HEK293 (cell line): ENCODE measurements around the gene S100A6.

Source experiments
- GLI4 ChIP-seq: fragments of 450-650 bp; formaldehyde crosslinking; IDR thresholded peaks from 2 replicates; pipeline ENCODE4 v1.5.1; 2016; ENCODE audit warnings: missing biosample characterization, missing genetic modification characterization
- GLIS1 ChIP-seq: fragments of 450-650 bp; formaldehyde crosslinking; IDR thresholded peaks from 2 replicates; pipeline ENCODE4 v1.5.1; 2016; ENCODE audit warnings: missing biosample characterization, missing genetic modification characterization
- MZF1 ChIP-seq: fragments of 450-650 bp; formaldehyde crosslinking; IDR thresholded peaks from 2 replicates; pipeline ENCODE4 v1.5.1; 2017; ENCODE audit warnings: missing biosample characterization, missing genetic modification characterization, borderline replicate concordance
- SCRT1 ChIP-seq: fragments of 450-650 bp; formaldehyde crosslinking; IDR thresholded peaks from 2 replicates; pipeline ENCODE4 v1.5.1; 2016; ENCODE audit warnings: missing biosample characterization, missing genetic modification characterization, borderline replicate concordance
- TCF7L2 ChIP-seq: IDR thresholded peaks from 2 replicates; pipeline ENCODE4 v1.6.1; 2011; ENCODE audit warnings: low read depth, mild to moderate bottlenecking, inconsistent platforms, low read length, moderate library complexity, borderline replicate concordance
- ZNF23 ChIP-seq: fragments of 450-650 bp; formaldehyde crosslinking; IDR thresholded peaks from 2 replicates; pipeline ENCODE4 v1.5.1; 2016; ENCODE audit warnings: missing biosample characterization, missing genetic modification characterization, borderline replicate concordance
- ZNF311 ChIP-seq: fragments of 450-650 bp; formaldehyde crosslinking; IDR thresholded peaks from 2 replicates; pipeline ENCODE4 v1.5.1; 2017; ENCODE audit warnings: missing biosample characterization, missing genetic modification characterization, borderline replicate concordance
- ZNF341 ChIP-seq: fragments of 450-650 bp; formaldehyde crosslinking; IDR thresholded peaks from 2 replicates; pipeline ENCODE4; 2016; ENCODE audit warnings: low read depth, missing biosample characterization, missing genetic modification characterization
- TF ChIP-seq, protein P1 (sequence below): fragments of 450-650 bp; formaldehyde crosslinking; IDR thresholded peaks from 2 replicates; pipeline ENCODE4 v1.5.1; 2016; ENCODE audit warnings: missing biosample characterization, missing genetic modification characterization
- TF ChIP-seq, protein P2 (sequence below): fragments of 450-650 bp; formaldehyde crosslinking; IDR thresholded peaks from 2 replicates; pipeline ENCODE4 v1.5.1; 2016; ENCODE audit warnings: missing biosample characterization, missing genetic modification characterization, low read depth

DNA sequence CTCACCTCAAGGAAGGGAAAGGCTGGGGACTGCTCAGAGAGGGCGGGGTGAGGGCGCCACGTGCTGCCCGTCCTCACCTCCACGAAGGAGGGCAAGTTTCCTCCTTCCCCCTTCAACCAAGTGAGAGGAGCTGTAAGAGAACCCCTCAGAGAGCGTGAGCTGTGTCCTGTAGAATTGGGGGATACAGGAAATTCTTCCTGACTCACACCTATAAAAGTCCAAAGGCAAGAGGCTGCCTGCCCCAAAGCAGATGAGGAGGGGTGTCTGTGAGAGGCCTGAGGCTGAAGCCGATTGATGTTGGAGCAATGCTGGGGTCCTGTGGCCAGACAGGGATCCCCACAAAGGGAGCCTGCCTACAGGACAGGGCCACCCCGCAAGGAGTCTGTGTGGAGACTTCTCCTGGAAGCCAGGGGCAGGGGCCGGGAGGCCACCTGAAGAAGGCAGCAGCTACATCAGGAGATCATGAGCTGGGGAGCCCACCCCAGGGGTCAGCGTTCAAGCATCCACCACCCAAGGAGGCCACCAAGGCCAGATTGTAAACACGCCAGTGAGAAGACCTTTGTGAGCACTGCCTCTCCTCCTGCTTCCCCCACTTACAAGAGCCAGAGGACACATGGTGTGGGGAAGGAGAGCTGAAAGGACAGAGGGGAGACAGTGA lies 27.7 kb downstream of the S100A6 start:
- TF ChIP-seq MZF1 (no peak), ZNF341 (tag by site-specific recombination) (no peak), ZNF311 (tag by site-specific recombination) (no peak), TCF7L2 (no peak), GLI4 (no peak), SCRT1 (tag by site-specific recombination) (no peak), ZNF23 (tag by site-specific recombination) (no peak), GLIS1 (no peak)
- TF ChIP-seq, protein P1, sequence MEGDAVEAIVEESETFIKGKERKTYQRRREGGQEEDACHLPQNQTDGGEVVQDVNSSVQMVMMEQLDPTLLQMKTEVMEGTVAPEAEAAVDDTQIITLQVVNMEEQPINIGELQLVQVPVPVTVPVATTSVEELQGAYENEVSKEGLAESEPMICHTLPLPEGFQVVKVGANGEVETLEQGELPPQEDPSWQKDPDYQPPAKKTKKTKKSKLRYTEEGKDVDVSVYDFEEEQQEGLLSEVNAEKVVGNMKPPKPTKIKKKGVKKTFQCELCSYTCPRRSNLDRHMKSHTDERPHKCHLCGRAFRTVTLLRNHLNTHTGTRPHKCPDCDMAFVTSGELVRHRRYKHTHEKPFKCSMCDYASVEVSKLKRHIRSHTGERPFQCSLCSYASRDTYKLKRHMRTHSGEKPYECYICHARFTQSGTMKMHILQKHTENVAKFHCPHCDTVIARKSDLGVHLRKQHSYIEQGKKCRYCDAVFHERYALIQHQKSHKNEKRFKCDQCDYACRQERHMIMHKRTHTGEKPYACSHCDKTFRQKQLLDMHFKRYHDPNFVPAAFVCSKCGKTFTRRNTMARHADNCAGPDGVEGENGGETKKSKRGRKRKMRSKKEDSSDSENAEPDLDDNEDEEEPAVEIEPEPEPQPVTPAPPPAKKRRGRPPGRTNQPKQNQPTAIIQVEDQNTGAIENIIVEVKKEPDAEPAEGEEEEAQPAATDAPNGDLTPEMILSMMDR (tag by site-specific recombination), result no peak
- TF ChIP-seq, protein P2, sequence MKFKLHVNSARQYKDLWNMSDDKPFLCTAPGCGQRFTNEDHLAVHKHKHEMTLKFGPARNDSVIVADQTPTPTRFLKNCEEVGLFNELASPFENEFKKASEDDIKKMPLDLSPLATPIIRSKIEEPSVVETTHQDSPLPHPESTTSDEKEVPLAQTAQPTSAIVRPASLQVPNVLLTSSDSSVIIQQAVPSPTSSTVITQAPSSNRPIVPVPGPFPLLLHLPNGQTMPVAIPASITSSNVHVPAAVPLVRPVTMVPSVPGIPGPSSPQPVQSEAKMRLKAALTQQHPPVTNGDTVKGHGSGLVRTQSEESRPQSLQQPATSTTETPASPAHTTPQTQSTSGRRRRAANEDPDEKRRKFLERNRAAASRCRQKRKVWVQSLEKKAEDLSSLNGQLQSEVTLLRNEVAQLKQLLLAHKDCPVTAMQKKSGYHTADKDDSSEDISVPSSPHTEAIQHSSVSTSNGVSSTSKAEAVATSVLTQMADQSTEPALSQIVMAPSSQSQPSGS (tag by site-specific recombination), result no peak
